T-helper 17 cell (primary cell): Measurements from ENCODE around the gene ADGRG3. TPM values are rescaled to one million over a fixed set of nuclear protein-coding genes. Genes with fewer than 3 reads are reported as not detected.

Experiments used
- total RNA-seq, 4 donors: library from RNA in 2 of 4; stranded (reverse) in 2 of 4; gene quantifications; one replicate each; pipeline ENCODE4 v1.2.3 and lab custom pipeline; 2022 to 2026

ADGRG3 gene
- total RNA-seq, 2 donors from 2014 or later, result 0.75 to 0.99 TPM

Other genes starting within 250 kb of the ADGRG3 start
- gene CIAPIN1, start 220.9 kb upstream of the ADGRG3 start, total RNA-seq, result 10 to 100 TPM; 19.3 to 35.0 TPM
- 10 to 100 TPM; 14.2 to 15.3 TPM for gene COQ9, start 220.8 kb upstream of the ADGRG3 start, total RNA-seq
- gene POLR2C, start 205.6 kb upstream of the ADGRG3 start, total RNA-seq, result 10 to 100 TPM; 76.1 to 82.6 TPM
- gene DOK4, start 181.8 kb upstream of the ADGRG3 start, total RNA-seq, result 1 to 10 TPM; 1.8 to 2.6 TPM
- gene CCDC102A, start 131.7 kb upstream of the ADGRG3 start, total RNA-seq, result 1 to 10 TPM; 3.1 to 4.9 TPM
- 1 to 10 TPM; 1.6 to 2.8 TPM for gene ADGRG5, start 125.7 kb upstream of the ADGRG3 start, total RNA-seq
- 1 to 10 TPM in 1 of 2 donors, under 1 TPM in 1; 0.65 to 1.3 TPM for gene ADGRG1, start 39.7 kb upstream of the ADGRG3 start, total RNA-seq
- gene DRC7, start 26.5 kb downstream of the ADGRG3 start, total RNA-seq, result under 1 TPM in 1 of 2 donors, not detected in 1; 0.23 TPM
- 10 to 100 TPM; 24.3 to 27.3 TPM for gene KATNB1, start 67.5 kb downstream of the ADGRG3 start, total RNA-seq
- 10 to 100 TPM in 1 of 2 donors, under 1 TPM in 1; 0.70 to 15.2 TPM for gene KIFC3, start 134.2 kb downstream of the ADGRG3 start, total RNA-seq